HG03558 (cell line): ENCODE data around the gene KIF3B.
"Not testable (repeated sequence)": the region's sequence is repeated elsewhere in the genome, so short reads cannot be mapped to it uniquely, and the experiment has no call there.

ENCODE experiments used
- ATAC-seq: cut with Tn5 transposase; IDR thresholded peaks from one replicate; pipeline ENCODE4 v1.9.1; 2021; ENCODE audit warnings: moderate number of reproducible peaks; ENCODE audit not compliant: unreplicated experiment; ENCODE audit errors: extremely low read depth

Gene KIF3B

DNA sequence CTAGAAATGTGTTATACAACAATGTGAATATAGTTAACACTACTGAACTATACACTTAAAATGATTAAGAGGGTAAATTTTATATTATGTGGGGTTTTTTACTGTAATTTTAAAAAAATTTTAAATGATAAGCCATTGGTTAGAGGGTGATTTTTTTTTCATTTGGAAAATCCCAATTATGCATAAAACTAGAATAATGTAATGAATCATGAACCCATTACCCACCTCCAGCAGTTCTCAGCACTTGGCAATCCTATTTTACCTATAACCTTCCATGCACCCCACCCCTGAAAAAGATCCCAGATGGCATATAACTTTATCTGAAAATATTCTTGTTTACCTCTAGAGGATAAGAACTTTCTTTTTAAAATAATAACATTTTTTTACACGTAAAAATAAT lies 13.7 kb downstream of the KIF3B start:
- ATAC-seq = no peak

DNA sequence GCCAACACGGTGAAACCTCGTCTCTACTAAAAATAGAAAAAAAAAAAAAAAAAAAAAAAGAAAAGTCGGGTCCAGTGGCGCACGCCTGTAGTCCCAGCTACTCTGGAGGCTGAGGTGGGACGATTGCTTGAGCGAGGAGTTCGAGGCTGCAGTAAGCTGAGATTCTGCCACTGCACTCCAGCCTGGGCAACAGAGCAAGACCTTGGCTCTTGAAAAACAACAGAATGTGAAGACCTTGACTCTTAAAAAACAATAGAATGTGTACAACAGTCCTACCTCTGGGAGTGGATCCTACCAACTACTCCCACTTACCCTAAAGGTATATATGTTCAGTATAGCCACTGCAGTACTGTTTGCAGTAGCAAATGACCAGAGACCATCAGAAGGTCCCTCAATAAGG lies 15.1 kb downstream of the KIF3B start:
- ATAC-seq = no peak

DNA sequence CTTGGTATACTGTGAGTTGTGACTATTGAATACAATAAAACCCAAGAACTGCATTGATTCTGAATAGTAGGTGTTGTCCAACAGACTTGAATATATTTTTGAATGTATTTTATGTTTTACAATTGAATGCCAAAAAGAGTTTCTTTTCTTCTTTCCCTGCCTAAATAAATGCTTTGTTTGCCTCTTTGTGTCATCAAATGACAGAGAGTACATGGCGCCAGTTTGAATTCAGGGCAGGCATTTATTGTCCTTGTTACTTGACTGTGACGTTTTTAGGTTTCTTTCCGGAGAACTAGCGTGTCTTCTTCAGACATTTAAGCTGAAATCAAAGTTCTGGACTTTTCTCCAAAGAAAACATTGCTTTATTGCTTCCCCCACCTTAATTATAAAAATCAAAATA lies 16.6 kb downstream of the KIF3B start:
- no peak for ATAC-seq

DNA sequence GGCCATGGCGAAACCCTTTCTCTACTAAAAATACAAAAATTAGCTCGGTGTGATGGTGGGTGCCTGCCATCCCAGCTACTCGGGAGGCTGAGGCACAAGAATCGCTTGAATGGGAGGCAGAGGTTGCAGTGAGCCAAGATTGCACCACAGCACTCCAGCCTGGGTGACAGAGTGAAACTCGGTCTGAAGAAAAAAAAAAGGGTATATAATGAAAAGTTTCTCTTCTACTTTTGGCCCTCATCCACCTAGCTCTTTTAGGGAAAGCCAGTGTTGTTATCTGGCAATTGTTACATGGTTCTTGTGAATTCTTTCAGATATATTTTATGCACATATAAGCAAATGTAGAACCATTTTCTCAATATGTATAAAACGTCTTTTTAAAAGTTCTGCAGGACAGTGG lies 19.0 kb downstream of the KIF3B start:
- no peak for ATAC-seq

GRCh38 chr20:32296819-32297420 lies 19.5 kb downstream of the KIF3B start:
- ATAC-seq = no peak

DNA sequence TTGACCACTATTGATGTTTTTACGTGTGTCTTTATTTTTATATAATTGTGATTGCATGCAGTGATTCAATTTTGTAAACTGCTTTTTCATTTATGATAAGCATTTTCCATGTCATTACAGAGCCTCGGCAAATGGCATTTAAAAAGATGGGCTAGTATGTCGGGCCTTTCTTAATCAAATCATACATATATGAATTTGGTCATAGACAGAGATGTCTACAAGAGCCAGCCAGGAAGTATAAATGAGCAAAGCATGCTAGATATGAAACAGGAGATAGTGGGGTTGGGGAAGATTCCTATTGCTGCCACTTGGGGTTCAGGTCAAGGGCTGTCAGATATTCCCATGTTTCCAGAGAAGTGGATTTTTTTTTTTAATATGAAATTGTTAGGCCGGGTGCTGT lies 20.0 kb downstream of the KIF3B start:
- no peak for ATAC-seq

GRCh38 chr20:32300647-32301046 lies 23.2 kb downstream of the KIF3B start:
- no peak for ATAC-seq

DNA sequence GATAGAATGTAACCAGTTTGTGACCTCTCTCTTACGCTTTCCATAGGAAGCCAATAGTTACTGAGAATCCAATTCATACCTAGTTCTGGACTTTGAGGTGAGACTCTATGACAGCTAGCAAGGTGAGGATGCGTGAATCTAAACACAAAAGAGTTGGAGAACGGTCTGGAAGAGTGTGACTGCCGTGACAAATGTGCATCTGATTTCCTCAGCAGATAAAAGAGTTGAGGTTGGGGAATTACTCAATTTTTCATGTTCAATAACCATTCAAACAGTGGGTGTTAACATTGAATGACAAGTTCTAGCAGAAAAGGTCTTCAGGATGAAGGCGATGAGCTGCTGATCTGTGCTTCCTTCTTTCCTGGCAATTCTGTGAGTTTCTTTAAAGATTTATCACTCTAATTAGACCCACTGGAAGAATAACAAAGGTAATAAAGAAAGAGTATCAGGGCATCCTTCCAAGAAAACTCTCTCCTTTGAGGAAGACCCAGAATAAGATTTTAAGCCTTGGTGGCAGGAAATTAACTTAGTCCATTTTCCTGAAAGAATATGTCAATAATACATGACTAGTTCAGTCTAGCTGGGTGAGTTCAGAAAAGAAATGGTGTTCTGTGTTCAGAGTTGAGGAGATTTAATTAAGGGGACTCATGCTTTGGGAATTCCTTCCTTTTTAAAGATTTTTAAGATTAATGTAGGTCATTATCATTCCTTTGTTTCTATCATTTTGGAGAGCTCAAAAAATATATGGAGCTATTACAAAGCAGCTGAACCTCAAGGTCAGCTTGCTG lies 24.5 kb downstream of the KIF3B start:
- no peak for ATAC-seq

GRCh38 chr20:32302507-32302872 lies 25.0 kb downstream of the KIF3B start:
- ATAC-seq = no peak

- ATAC-seq = no peak
These were observed 26.8 kb downstream of the KIF3B start for GRCh38 chr20:32304131-32304746.

DNA sequence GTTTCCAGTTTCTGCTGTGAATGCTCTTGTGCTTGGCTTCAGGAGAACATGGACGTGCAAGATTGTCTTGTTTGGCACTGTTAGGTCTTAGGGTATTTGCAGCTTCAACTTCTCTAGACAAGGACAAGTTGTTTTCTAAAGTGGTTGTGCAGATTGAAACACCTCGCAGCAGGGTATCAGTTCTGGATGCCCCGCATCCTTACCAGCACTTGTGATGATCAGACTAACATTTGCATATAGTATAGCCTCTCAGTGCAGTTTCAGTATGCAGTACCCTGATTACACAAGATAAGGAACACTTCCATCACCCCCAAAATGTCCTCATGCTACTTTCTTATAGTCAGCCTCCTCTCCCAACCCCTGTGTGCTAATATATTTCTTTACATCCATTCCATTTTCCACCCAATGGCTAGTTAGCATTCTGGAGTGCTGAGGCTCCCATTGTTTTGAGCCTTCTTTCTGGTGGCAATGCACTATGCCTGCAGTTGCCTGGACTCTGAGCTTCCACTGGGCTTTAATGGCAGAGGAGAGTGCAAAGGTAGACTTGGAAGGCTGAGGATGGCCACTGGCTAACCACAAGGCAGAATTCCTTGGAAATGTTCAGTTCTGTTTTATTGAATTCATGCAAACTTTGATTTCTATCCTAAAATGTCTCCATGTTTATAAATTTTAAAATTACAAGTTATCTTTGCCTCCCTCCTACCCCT lies 35.4 kb downstream of the KIF3B start:
- ATAC-seq = no peak

- no peak for ATAC-seq
These were observed 37.3 kb downstream of the KIF3B start for GRCh38 chr20:32314768-32315167.

- ATAC-seq = no peak
These were observed 37.9 kb downstream of the KIF3B start for GRCh38 chr20:32315399-32315798.

- ATAC-seq = no peak
These were observed 38.4 kb downstream of the KIF3B start for GRCh38 chr20:32315891-32316290.

- no peak for ATAC-seq
These were observed 39.2 kb downstream of the KIF3B start for GRCh38 chr20:32316667-32317066.

DNA sequence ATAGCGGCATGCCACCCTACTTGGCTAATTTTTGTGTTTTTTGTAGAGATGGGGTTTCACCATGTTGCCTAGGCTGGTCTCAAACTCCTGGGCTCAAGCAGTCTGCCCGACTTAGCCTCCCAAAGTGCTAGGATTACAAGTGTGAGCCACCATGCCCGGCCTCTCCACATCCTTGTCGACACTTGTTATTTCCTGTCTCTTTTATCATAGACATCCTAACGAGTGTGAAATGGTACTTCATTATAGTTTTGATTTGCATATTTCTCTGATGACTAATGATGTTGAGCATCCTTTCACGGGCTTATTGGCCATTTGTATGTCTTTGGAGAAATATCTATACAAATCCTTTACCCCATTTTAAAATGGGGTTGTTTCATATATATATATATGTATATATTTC lies 41.6 kb downstream of the KIF3B start:
- no peak for ATAC-seq

DNA sequence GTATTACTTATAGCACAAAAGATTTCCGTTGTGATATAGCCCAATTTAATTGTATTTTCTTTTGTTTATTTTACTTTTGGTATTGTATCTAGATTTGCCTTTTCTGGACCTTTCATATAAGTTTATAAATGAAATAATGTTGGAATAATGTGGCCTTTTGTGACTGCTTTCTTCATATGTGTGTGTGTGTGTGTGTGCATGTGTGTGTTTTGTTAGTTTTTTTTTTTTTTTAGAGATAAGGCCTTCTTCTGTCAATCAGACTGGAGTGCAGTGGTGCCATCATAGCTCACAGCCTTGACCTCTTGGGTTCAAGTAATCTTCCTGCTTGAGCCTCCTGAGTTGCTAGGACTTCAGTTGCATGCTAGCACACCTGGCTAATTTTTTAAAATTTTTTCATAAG lies 42.9 kb downstream of the KIF3B start:
- ATAC-seq = no peak

- no peak for ATAC-seq
These were observed 43.9 kb downstream of the KIF3B start for GRCh38 chr20:32321390-32321789.

DNA sequence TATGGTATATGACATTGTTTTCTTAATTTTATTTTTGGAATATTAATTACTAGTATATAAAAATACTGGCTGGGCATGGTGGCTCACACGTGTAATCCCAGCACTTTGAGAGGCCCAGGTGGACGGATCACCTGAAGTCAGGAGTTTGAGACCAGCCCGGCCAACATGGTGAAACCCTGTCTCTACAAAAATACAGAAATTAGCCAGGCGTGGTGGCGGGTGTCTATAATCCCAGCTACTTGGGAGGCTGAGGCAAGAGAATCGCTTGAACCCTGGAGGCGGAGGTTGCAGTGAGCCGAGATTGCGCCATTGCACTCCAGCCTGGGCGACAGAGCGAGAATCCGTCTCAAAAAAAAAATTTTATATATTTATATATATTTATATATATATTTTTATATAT lies 44.8 kb downstream of the KIF3B start:
- ATAC-seq = not testable (repeated sequence)

DNA sequence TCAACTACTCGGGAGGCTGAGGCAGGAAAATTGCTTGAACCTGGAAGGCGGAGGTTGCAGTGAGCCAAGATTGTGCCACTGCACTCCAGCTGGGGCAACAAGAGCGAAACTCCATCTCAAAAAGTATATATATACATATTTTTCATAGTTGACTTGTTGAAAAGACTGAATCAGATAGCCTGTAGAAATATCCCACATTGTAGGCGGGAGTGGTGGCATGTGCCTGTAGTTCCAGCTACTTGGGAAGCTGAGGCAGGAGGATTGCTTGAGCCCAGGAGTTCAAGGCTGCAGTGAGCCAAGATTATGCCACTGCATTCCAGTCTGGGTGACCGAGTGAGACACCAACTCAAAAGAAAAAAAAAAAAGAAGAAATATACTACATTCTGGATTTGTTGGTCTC lies 46.3 kb downstream of the KIF3B start:
- not testable (repeated sequence) for ATAC-seq
